ENCODE data around the gene ENO2.

DNA sequence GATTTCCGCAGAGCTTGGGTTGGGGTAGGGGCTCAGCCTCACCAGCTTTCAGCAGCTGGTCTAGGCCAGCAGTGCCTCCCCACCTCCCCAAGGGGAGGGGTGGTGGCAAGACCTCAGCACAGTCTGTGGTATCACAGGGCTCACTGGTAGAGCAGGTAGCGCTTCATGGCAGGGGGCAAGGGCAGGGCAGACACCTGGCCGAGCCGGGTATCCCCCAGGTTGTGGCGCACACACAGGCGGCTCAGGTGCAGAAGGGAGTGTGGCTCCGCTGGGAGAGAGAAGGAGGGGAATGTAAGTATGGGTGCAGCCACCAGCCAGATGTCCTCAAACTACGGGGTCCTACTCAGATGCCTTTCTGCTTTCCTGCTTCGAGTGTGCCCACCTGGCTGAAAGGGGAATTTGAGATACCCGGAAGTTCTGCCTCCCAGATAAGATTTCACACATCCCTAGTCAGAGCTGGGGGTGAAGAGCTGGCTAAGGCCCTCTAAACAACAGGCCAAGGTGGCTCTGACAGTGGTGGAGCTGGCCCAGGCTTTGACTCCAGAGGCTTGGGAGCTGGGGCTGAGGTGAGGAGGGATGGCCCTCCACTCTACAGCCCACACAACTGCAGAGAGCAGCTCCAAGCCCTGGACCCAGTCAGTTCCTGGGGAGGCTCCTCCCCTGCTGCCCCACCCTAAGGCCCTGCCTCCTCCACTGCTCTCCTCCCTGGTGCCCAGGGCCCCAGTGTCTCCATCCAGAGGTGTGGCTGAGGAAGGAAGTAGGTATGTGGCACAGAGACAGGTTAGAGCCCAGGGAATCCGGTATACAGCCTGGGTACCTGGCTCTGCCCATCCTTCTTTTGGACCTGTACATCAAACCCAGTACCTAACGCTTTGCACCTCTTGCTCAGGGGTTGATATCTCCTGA, 43.1 kb upstream of the ENO2 start:
- TF ChIP-seq, protein P1, sequence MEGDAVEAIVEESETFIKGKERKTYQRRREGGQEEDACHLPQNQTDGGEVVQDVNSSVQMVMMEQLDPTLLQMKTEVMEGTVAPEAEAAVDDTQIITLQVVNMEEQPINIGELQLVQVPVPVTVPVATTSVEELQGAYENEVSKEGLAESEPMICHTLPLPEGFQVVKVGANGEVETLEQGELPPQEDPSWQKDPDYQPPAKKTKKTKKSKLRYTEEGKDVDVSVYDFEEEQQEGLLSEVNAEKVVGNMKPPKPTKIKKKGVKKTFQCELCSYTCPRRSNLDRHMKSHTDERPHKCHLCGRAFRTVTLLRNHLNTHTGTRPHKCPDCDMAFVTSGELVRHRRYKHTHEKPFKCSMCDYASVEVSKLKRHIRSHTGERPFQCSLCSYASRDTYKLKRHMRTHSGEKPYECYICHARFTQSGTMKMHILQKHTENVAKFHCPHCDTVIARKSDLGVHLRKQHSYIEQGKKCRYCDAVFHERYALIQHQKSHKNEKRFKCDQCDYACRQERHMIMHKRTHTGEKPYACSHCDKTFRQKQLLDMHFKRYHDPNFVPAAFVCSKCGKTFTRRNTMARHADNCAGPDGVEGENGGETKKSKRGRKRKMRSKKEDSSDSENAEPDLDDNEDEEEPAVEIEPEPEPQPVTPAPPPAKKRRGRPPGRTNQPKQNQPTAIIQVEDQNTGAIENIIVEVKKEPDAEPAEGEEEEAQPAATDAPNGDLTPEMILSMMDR (IDR thresholded peaks at IDR 0.05) = no peak
- TF ChIP-seq POLR2A (IDR thresholded peaks at IDR 0.05) = no peak
